ENCODE data around the gene CDH3.

The CDH3 gene

DNA sequence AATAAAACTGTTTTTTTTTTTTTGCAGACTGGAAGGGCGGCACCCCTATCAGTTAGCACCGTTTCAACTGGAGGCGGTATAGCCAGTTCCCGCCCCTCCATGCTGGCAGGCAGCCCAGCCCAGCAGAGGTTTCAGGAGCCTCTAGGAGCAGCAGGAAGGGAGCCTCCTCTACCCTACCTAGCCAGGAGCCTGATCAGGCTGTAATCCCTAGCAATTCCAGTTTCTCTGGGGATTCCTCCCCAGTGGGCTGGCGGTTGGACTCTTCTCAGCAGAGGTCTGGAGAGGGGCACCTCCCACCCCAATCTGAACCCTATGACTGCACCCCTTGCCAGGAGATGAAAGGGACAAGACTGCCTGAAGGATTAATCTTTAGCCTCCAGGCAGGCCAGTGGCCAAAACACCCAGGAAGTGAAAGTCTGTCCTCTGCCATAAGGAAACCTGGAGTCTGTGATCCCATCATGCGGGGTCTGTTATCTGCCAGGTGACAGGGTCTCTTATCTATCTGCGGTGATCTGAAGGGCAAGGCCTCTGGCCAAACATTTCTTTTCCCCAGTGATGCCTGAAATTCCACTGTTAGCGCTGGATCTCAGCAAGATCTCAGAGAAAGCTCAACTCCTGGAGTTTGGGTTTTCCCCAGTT, 87.1 kb downstream of the CDH3 start:
- TF ChIP-seq, protein P1, sequence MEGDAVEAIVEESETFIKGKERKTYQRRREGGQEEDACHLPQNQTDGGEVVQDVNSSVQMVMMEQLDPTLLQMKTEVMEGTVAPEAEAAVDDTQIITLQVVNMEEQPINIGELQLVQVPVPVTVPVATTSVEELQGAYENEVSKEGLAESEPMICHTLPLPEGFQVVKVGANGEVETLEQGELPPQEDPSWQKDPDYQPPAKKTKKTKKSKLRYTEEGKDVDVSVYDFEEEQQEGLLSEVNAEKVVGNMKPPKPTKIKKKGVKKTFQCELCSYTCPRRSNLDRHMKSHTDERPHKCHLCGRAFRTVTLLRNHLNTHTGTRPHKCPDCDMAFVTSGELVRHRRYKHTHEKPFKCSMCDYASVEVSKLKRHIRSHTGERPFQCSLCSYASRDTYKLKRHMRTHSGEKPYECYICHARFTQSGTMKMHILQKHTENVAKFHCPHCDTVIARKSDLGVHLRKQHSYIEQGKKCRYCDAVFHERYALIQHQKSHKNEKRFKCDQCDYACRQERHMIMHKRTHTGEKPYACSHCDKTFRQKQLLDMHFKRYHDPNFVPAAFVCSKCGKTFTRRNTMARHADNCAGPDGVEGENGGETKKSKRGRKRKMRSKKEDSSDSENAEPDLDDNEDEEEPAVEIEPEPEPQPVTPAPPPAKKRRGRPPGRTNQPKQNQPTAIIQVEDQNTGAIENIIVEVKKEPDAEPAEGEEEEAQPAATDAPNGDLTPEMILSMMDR (conservative IDR thresholded peaks at IDR 0.05): no peak
- TF ChIP-seq ZFX (IDR thresholded peaks at IDR 0.05): no peak
- peak overlapping the region; percentile 70 for H3K27ac ChIP-seq

DNA sequence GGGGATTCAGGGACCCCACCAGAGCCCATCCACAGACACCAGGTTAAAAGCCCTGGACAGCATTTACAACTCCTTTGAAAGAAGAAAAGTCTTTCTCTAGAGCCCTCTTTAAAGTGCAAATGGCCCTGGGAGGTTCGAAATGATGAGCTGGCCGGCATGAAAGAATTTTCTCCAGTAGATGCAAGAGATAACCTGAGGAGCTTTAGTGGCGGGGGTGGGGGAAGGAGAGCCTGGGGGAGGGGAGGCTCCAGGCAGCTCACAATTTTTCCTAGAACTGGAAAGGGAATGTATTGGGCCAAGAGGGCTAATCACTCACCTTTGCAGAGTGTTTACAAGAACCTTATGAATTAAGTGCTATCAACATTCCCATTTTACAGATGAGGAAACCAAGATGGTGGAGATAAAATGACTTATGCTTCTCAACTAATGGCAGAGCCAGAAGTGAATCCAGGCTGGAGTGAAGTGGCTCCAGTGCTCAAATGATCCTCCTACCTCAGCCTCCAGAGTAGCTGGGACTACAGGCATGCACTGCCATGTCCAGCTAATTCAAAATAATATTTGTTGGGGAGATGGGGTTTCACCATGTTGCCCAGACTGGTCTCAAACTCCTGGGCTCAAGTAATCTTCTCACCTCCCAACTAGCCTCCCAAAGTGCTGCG, 87.8 kb downstream of the CDH3 start:
- peak overlapping the region; percentile 70 for H3K27ac ChIP-seq
- no peak for TF ChIP-seq ZFX (IDR thresholded peaks at IDR 0.05)
- TF ChIP-seq, protein P1 (conservative IDR thresholded peaks at IDR 0.05): no peak

DNA sequence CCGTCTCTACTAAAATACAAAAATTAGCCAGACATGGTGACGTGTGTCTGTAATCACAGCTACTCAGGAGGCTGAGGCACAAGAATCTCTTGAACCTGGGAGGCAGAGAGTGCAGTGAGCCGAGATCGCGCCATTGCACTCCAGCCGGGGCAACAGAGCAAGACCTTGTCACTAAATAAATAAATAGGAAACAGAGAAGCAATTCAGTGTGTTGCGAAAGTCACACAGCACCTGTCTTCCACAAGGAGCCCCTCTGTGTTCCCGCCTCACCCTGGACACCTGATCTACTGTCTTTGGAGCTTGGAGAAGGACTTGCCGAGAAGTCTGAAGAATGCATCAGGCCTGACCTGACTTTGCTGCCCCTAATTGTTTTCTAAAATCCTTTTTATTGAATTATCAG, 88.5 kb downstream of the CDH3 start:
- peak overlapping the region; percentile 70 for H3K27ac ChIP-seq
- TF ChIP-seq, protein P1 (conservative IDR thresholded peaks at IDR 0.05): no peak
- TF ChIP-seq ZFX (IDR thresholded peaks at IDR 0.05): no peak

DNA sequence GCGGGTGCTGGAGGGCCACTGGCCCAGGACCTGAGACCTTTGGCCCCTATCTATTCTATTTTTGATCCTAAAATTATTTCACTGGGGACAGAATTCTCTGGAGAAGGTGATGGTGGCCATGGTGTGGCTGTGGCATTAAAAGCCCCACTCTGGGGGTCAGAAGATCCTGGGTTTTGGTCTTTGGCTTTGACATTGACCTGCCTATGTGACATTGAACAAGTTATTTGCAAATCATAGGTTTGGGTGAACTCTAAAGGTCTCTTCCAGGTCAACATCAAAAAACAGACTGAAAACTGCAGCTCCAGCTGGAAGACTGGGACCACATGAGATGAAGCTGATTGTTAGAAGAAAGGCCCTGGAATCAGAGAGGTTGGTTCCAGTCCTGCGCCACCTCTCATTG, 89.7 kb downstream of the CDH3 start:
- TF ChIP-seq, protein P1 (conservative IDR thresholded peaks at IDR 0.05): no peak
- TF ChIP-seq ZFX (IDR thresholded peaks at IDR 0.05): no peak
- no peak overlapping the region for H3K27ac ChIP-seq

DNA sequence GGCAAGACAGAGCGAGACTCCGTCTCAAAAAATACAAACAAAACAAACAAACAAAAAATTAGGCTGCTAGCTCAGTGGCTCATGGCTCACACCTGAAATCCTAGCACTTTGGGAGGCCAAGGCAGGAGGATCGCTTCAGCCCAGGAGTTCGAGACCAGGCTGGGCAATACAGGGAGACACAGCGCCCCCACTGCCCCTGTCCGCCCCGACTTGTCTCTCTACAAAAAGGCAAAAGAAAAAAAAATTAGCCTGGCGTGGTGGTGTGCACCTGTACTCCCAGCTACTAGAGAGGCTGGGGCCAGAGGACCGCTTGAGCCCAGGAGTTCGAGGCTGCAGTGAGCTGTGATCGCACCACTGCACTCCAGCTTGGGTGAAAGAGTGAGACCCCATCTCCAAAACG, 91.5 kb downstream of the CDH3 start:
- H3K27ac ChIP-seq: peak overlapping the region; percentile 89
- TF ChIP-seq, protein P1 (conservative IDR thresholded peaks at IDR 0.05): no peak
- no peak for TF ChIP-seq ZFX (IDR thresholded peaks at IDR 0.05)

DNA sequence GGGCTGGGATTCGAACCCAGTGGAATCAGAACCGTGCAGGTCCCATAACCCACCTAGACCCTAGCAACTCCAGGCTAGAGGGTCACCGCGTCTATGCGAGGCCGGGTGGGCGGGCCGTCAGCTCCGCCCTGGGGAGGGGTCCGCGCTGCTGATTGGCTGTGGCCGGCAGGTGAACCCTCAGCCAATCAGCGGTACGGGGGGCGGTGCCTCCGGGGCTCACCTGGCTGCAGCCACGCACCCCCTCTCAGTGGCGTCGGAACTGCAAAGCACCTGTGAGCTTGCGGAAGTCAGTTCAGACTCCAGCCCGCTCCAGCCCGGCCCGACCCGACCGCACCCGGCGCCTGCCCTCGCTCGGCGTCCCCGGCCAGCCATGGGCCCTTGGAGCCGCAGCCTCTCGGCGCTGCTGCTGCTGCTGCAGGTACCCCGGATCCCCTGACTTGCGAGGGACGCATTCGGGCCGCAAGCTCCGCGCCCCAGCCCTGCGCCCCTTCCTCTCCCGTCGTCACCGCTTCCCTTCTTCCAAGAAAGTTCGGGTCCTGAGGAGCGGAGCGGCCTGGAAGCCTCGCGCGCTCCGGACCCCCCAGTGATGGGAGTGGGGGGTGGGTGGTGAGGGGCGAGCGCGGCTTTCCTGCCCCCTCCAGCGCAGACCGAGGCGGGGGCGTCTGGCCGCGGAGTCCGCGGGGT, 92.1 kb downstream of the CDH3 start, which contains the start of gene CDH1:
TSS of gene CDH1 (plus strand) at position 247 of the 684 bp plus-strand sequence. CDS start at position 371, 124 bp downstream.
- H3K27ac ChIP-seq: peak within 1 kb of the TSS; percentile 89
- TF ChIP-seq, protein P1 (conservative IDR thresholded peaks at IDR 0.05): no peak
- no peak for TF ChIP-seq ZFX (IDR thresholded peaks at IDR 0.05)
